Neuronal stem cell (in vitro differentiated cells): ENCODE results near the gene UTY.

ENCODE experiments used
- DNase-seq: peaks from one replicate; pipeline ENCODE4 v3.0.0-alpha.2; 2013; ENCODE audit warnings: low spot score
- H2AFZ ChIP-seq: one replicate; pipeline ENCODE4 v1.6.1; 2013; ENCODE audit warnings: mild to moderate bottlenecking, low read length, inconsistent platforms
- H2AK5ac ChIP-seq: 2 replicates; pipeline ENCODE4 v1.6.1; 2013; ENCODE audit warnings: low read depth, mild to moderate bottlenecking, inconsistent platforms, low read length, moderate library complexity, mixed read lengths
- H2BK120ac ChIP-seq: 2 replicates; pipeline ENCODE4 v1.6.1; 2013; ENCODE audit warnings: low read depth, mild to moderate bottlenecking, inconsistent platforms, low read length, moderate library complexity, mixed read lengths
- H2BK12ac ChIP-seq: one replicate; pipeline ENCODE4 v1.6.1; 2013; ENCODE audit warnings: low read length, inconsistent platforms
- H2BK15ac ChIP-seq: 2 replicates; pipeline ENCODE4 v1.6.1; 2013; ENCODE audit warnings: mild to moderate bottlenecking, low read length, inconsistent platforms, mixed read lengths
- H2BK5ac ChIP-seq: one replicate; pipeline ENCODE4 v1.6.1; 2013; ENCODE audit warnings: inconsistent platforms, mild to moderate bottlenecking, low read length, moderate library complexity
- H3K14ac ChIP-seq: one replicate; pipeline ENCODE4 v1.6.1; 2013; ENCODE audit warnings: low read length, inconsistent platforms
- H3K18ac ChIP-seq: 2 replicates; pipeline ENCODE4 v1.6.1; 2013; ENCODE audit warnings: low read length, inconsistent platforms
- H3K23ac ChIP-seq: 2 replicates; pipeline ENCODE4 v1.6.1; 2013; ENCODE audit warnings: low read depth, mild to moderate bottlenecking, mixed read lengths, low read length, inconsistent platforms; ENCODE audit not compliant: poor library complexity
- H3K27ac ChIP-seq: replicated peaks from 3 replicates; pipeline ENCODE4 v1.5.1; 2013; ENCODE audit warnings: low read length, inconsistent platforms
- H3K27me3 ChIP-seq, 3 experiments: 2 replicates each; pipeline ENCODE4 v1.6.1; 2013; ENCODE audit warnings: low read length in 3 of 3, mild to moderate bottlenecking in 2 of 3, inconsistent platforms in 1 of 3, low read depth in 1 of 3, mixed read lengths in 1 of 3, moderate library complexity in 1 of 3; ENCODE audit not compliant: control insufficient read depth in 3 of 3, insufficient read depth in 3 of 3
- H3K36me3 ChIP-seq, 2 donors: replicated peaks in 1 of 2; 2 replicates each; pipeline ENCODE4 v1.6.1; 2013; ENCODE audit warnings: low read length in 2 of 2; ENCODE audit not compliant: control insufficient read depth in 2 of 2, insufficient read depth in 2 of 2
- H3K4ac ChIP-seq: 2 replicates; pipeline ENCODE4 v1.6.1; 2013; ENCODE audit warnings: inconsistent platforms, mild to moderate bottlenecking, low read length, moderate library complexity
- H3K4me1 ChIP-seq, 2 donors: 1 replicate in 1 of 2; 2 replicates in 1 of 2; pipeline ENCODE4 v1.6.1; 2013; ENCODE audit warnings: low read length in 2 of 2, low read depth in 1 of 2; ENCODE audit not compliant: control insufficient read depth in 2 of 2, insufficient read depth in 1 of 2
- H3K4me2 ChIP-seq: one replicate; pipeline ENCODE4 v1.6.1; 2013; ENCODE audit warnings: mild to moderate bottlenecking, low read length, inconsistent platforms; ENCODE audit not compliant: insufficient read depth, poor library complexity, severe bottlenecking
- H3K4me3 ChIP-seq, 2 donors: 2 replicates each; pipeline ENCODE4 v1.5.1; 2013; ENCODE audit warnings: low read length in 2 of 2, mild to moderate bottlenecking in 2 of 2, inconsistent platforms in 1 of 2, moderate library complexity in 1 of 2
- H3K79me1 ChIP-seq: one replicate; pipeline ENCODE4 v1.6.1; 2013; ENCODE audit warnings: low read depth, mild to moderate bottlenecking, inconsistent platforms, low read length, moderate library complexity
- H3K9ac ChIP-seq: one replicate; pipeline ENCODE4 v1.6.1; 2013; ENCODE audit warnings: mild to moderate bottlenecking, low read depth, low read length, inconsistent platforms; ENCODE audit not compliant: poor library complexity
- H3K9me3 ChIP-seq, 2 donors: replicated peaks in 1 of 2; 2 replicates each; pipeline versions ENCODE3 to v1.6.1; 2013; ENCODE audit warnings: low read length in 2 of 2, mild to moderate bottlenecking in 2 of 2, inconsistent platforms in 1 of 2, low read depth in 1 of 2, mixed read lengths in 1 of 2, moderate library complexity in 1 of 2; ENCODE audit not compliant: control insufficient read depth in 2 of 2, insufficient read depth in 1 of 2
- H4K8ac ChIP-seq: one replicate; pipeline ENCODE4 v1.6.1; 2013; ENCODE audit warnings: low read depth, mild to moderate bottlenecking, inconsistent platforms, low read length, moderate library complexity
- H4K91ac ChIP-seq: one replicate; pipeline ENCODE4 v1.6.1; 2013; ENCODE audit warnings: low read length, low read depth, mild to moderate bottlenecking, inconsistent platforms; ENCODE audit not compliant: poor library complexity
- WGBS, 2 donors: extraction: QIAGEN DNeasy Blood & Tissue Kit; methylation state at CpG; one replicate each; pipeline ENCODE4 v1.1.7; 2013; ENCODE audit warnings: missing lambda C conversion rate in 2 of 2, mixed read lengths in 1 of 2; ENCODE audit not compliant: insufficient read length in 2 of 2, insufficient replicate concordance in 1 of 2; ENCODE audit errors: extremely low coverage in 2 of 2; 5-methylcytosine and 5-hydroxymethylcytosine counted together

UTY gene

DNA sequence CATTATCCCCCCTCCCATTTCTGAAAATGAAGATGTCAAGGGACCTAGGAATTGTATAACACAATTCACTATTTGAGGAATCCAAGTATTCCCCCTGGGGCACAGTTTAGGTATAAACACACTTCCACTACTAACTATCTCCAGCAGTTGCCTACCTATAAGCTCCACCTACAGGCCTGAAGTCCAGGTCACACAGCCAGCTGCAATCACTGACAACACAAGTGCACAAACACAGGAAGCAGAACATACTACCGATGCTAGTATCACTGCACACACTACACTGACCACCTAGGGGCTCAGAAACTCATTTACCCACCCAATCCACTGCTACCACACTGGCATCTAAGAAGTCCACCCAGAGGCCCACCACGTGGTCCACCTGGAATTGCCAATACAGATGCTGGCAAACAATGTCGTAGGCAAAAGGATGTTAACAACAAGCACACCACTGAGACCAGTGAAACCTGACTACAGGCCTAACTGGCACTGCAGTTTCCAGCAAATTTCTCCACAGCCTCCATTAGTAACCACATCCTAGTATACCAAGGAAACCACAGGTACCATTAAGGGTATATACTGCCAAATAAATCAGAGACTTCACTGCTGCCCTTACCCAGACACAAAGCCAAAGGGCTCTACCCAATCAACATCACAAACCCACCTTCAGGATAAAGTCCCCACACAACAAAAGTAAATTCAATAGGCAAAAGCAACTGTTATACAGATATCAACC is 47.4 kb downstream of the UTY start:
- Histone ChIP-seq H3K9me3 (peaks cover 0 to 7% of the 10 kb centered on the region in 2 donors), H2BK15ac (no peak overlapping the region), H2BK5ac (no peak overlapping the region), H3K23ac (no peak overlapping the region), H4K91ac (no peak overlapping the region), H3K36me3 (peaks cover 0 to 2% of the 10 kb centered on the region in 2 donors), H2AK5ac (no peak overlapping the region), H4K8ac (no peak overlapping the region), H2AFZ (no peak overlapping the region), H3K79me1 (no peaks in the 10 kb centered on the region), H3K9ac (no peak overlapping the region), H3K4me2 (no peak overlapping the region), H2BK12ac (no peak overlapping the region), H3K27ac (no peak overlapping the region), H3K14ac (no peak overlapping the region), H3K4me3 (no peak overlapping the region), H3K18ac (no peak overlapping the region), H3K4ac (no peak overlapping the region), H2BK120ac (no peak overlapping the region), H3K4me1 (no peaks in the 10 kb centered on the region), H3K27me3 (no peaks in the 10 kb centered on the region)
- no peak for DNase-seq
- no CpG with 5 or more reads among the region's 3 CpGs for WGBS, 2 donors

GRCh38 chrY:13429551-13429950 is 50.3 kb downstream of the UTY start:
- Histone ChIP-seq H2AFZ (no peak overlapping the region), H2BK120ac (no peak overlapping the region), H3K23ac (no peak overlapping the region), H4K8ac (no peak overlapping the region), H3K4me3 (no peak overlapping the region), H3K27me3 (no peaks in the 10 kb centered on the region), H3K4me2 (no peak overlapping the region), H4K91ac (no peak overlapping the region), H3K4ac (no peak overlapping the region), H2BK5ac (no peak overlapping the region), H3K4me1 (no peaks in the 10 kb centered on the region), H3K9ac (no peak overlapping the region), H2BK15ac (no peak overlapping the region), H2BK12ac (no peak overlapping the region), H3K79me1 (no peaks in the 10 kb centered on the region), H3K14ac (no peak overlapping the region), H3K18ac (no peak overlapping the region), H3K9me3 (peaks cover 0 to 7% of the 10 kb centered on the region in 2 donors), H3K36me3 (peaks cover 0 to 1% of the 10 kb centered on the region in 2 donors), H3K27ac (no peak overlapping the region), H2AK5ac (no peak overlapping the region)
- no CpG with 5 or more reads among the region's 3 CpGs for WGBS, 2 donors
- DNase-seq = no peak

GRCh38 chrY:13423281-13423732 is 56.5 kb downstream of the UTY start:
- Histone ChIP-seq H2BK120ac (no peak overlapping the region), H3K36me3 (peaks cover 0 to 1% of the 10 kb centered on the region in 2 donors), H3K9me3 (no peaks in the 10 kb centered on the region), H3K79me1 (no peaks in the 10 kb centered on the region), H3K4me1 (no peaks in the 10 kb centered on the region), H4K8ac (no peak overlapping the region), H3K4me2 (no peak overlapping the region), H2BK5ac (no peak overlapping the region), H3K18ac (no peak overlapping the region), H3K4me3 (no peak overlapping the region), H2AK5ac (no peak overlapping the region), H3K23ac (no peak overlapping the region), H4K91ac (no peak overlapping the region), H2AFZ (no peak overlapping the region), H2BK15ac (no peak overlapping the region), H2BK12ac (no peak overlapping the region), H3K27me3 (no peaks in the 10 kb centered on the region), H3K4ac (no peak overlapping the region), H3K9ac (no peak overlapping the region), H3K14ac (no peak overlapping the region), H3K27ac (no peak overlapping the region)
- no peak for DNase-seq
- no CpG with 5 or more reads among the region's 5 CpGs for WGBS, 2 donors

- no peak for DNase-seq
- Histone ChIP-seq H3K4ac (no peak overlapping the region), H3K18ac (no peak overlapping the region), H2BK120ac (no peak overlapping the region), H3K79me1 (no peaks in the 10 kb centered on the region), H3K4me1 (no peaks in the 10 kb centered on the region), H2BK15ac (no peak overlapping the region), H2AK5ac (no peak overlapping the region), H3K9ac (no peak overlapping the region), H3K4me2 (no peak overlapping the region), H2BK5ac (no peak overlapping the region), H2AFZ (no peak overlapping the region), H4K8ac (no peak overlapping the region), H3K23ac (no peak overlapping the region), H3K9me3 (no peaks in the 10 kb centered on the region), H3K27me3 (no peaks in the 10 kb centered on the region), H3K27ac (no peak overlapping the region), H3K14ac (no peak overlapping the region), H4K91ac (no peak overlapping the region), H3K36me3 (no peaks in the 10 kb centered on the region), H2BK12ac (no peak overlapping the region), H3K4me3 (no peak overlapping the region)
- WGBS, 2 donors = no CpG with 5 or more reads among the region's 6 CpGs
Measured at GRCh38 chrY:13416869-13417661, 62.8 kb downstream of the UTY start.
